Thyroid gland (tissue), 4 donors: Measurements from ENCODE around the gene SAP30L.

ENCODE experiments used
- POLR2A ChIP-seq, 2 donors: fragments of 450-650 bp; IDR thresholded peaks; one replicate each; pipeline ENCODE4 v1.6.1; 2017; ENCODE audit warnings: antibody characterized with exemption in 2 of 2, mild to moderate bottlenecking in 2 of 2, moderate library complexity in 1 of 2
- TF ChIP-seq, protein P1 (sequence below), 6 experiments: fragments of 200-600 bp in 3 of 6; fragments of 450-650 bp in 3 of 6; sonication (generic) in 3 of 6; IDR thresholded peaks; one replicate each; pipeline ENCODE4 v1.5.1; 2016 to 2019; ENCODE audit warnings: antibody characterized with exemption in 6 of 6, mild to moderate bottlenecking in 2 of 6, inconsistent platforms in 1 of 6, moderate library complexity in 1 of 6

GRCh38 chr5:154451957-154452356 lies 6.2 kb downstream of the SAP30L start:
- TF ChIP-seq POLR2A (IDR thresholded peaks at IDR 0.05): no peak
- TF ChIP-seq, protein P1, sequence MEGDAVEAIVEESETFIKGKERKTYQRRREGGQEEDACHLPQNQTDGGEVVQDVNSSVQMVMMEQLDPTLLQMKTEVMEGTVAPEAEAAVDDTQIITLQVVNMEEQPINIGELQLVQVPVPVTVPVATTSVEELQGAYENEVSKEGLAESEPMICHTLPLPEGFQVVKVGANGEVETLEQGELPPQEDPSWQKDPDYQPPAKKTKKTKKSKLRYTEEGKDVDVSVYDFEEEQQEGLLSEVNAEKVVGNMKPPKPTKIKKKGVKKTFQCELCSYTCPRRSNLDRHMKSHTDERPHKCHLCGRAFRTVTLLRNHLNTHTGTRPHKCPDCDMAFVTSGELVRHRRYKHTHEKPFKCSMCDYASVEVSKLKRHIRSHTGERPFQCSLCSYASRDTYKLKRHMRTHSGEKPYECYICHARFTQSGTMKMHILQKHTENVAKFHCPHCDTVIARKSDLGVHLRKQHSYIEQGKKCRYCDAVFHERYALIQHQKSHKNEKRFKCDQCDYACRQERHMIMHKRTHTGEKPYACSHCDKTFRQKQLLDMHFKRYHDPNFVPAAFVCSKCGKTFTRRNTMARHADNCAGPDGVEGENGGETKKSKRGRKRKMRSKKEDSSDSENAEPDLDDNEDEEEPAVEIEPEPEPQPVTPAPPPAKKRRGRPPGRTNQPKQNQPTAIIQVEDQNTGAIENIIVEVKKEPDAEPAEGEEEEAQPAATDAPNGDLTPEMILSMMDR (IDR thresholded peaks at IDR 0.05): no peak
